DND-41 (cell line): ENCODE measurements around the gene SRRT.

Experiments
- ATAC-seq: fragments of 200-7000 bp; cut with Tn5 transposase; 3 replicates; pipeline ENCODE4 v1.9.1; 2021; ENCODE audit warnings: low read depth; ENCODE audit not compliant: insufficient read depth
- DNase-seq: peaks from one replicate; pipeline ENCODE4 v3.0.0-alpha.2; 2020
- H2AFZ ChIP-seq: 2 replicates; pipeline ENCODE4 v1.6.0; 2012; ENCODE audit warnings: low read depth, low read length
- H3K27ac ChIP-seq: 2 replicates; pipeline ENCODE4 v1.5.1; 2012; ENCODE audit warnings: low read length, inconsistent platforms
- H3K27me3 ChIP-seq: fragments of 200-600 bp; sonication (generic); 2 replicates; pipeline ENCODE4 v1.6.0; 2012; ENCODE audit warnings: low read length, mild to moderate bottlenecking, inconsistent platforms; ENCODE audit not compliant: insufficient read depth, poor library complexity
- H3K36me3 ChIP-seq: 2 replicates; pipeline ENCODE4 v1.5.1; 2012; ENCODE audit warnings: low read length, inconsistent platforms; ENCODE audit not compliant: insufficient read depth
- H3K4me1 ChIP-seq: 2 replicates; pipeline ENCODE4 v1.5.1; 2012; ENCODE audit warnings: mild to moderate bottlenecking, low read length; ENCODE audit not compliant: insufficient read depth
- H3K4me2 ChIP-seq: 2 replicates; pipeline ENCODE4 v1.6.0; 2012; ENCODE audit warnings: mild to moderate bottlenecking, moderate library complexity, low read length, inconsistent platforms; ENCODE audit not compliant: insufficient read depth
- H3K4me3 ChIP-seq, 2 experiments: fragments of 200-600 bp in 1 of 2; shearing (Covaris generic) in 1 of 2; 2 replicates each; pipeline ENCODE4 v1.5.1; 2012 to 2016; ENCODE audit warnings: inconsistent platforms in 2 of 2, low read length in 2 of 2, mild to moderate bottlenecking in 2 of 2, low read depth in 1 of 2, moderate library complexity in 1 of 2
- H3K79me2 ChIP-seq: 2 replicates; pipeline ENCODE4 v1.6.0; 2012; ENCODE audit warnings: low read length, inconsistent platforms; ENCODE audit not compliant: insufficient read depth
- H3K9ac ChIP-seq: 2 replicates; pipeline ENCODE4 v1.6.0; 2012; ENCODE audit warnings: low read depth, mild to moderate bottlenecking, inconsistent platforms, low read length, moderate library complexity
- H3K9me3 ChIP-seq: 2 replicates; pipeline ENCODE4 v1.5.1; 2012; ENCODE audit warnings: low read length, moderate library complexity, mild to moderate bottlenecking, inconsistent platforms; ENCODE audit not compliant: insufficient read depth, severe bottlenecking
- H4K20me1 ChIP-seq: 2 replicates; pipeline ENCODE4 v1.6.0; 2012; ENCODE audit warnings: low read length; ENCODE audit not compliant: insufficient read depth
- CTCF ChIP-seq: IDR thresholded peaks from 2 replicates; pipeline ENCODE4 v1.5.1; 2012; ENCODE audit warnings: borderline replicate concordance, low read length, moderate library complexity, mild to moderate bottlenecking; ENCODE audit not compliant: poor library complexity, severe bottlenecking; ENCODE audit errors: extremely low read depth
- EZH2 ChIP-seq: IDR thresholded peaks from 3 replicates; pipeline ENCODE4 v1.6.1; 2012; ENCODE audit warnings: borderline replicate concordance, low read depth, mild to moderate bottlenecking, moderate library complexity, low read length, inconsistent platforms; ENCODE audit not compliant: severe bottlenecking

Gene SRRT

GRCh38 chr7:100885440-100886141 is 10.7 kb downstream of the SRRT start:
- ATAC-seq (no peak), DNase-seq (no peak)
- Histone ChIP-seq H3K4me3 (no peak overlapping the region), H3K79me2 (peaks cover 47% of the 10 kb centered on the region), H4K20me1 (peaks cover 71% of the 10 kb centered on the region), H3K4me2 (no peak overlapping the region), H3K4me1 (peaks cover 45% of the 10 kb centered on the region), H3K9ac (no peak overlapping the region), H3K9me3 (no peaks in the 10 kb centered on the region), H3K36me3 (peaks cover 88% of the 10 kb centered on the region), H3K27me3 (peaks cover 6% of the 10 kb centered on the region), H3K27ac (no peak overlapping the region), H2AFZ (no peak overlapping the region)
- TF ChIP-seq CTCF (no peak), EZH2 (no peak)

DNA sequence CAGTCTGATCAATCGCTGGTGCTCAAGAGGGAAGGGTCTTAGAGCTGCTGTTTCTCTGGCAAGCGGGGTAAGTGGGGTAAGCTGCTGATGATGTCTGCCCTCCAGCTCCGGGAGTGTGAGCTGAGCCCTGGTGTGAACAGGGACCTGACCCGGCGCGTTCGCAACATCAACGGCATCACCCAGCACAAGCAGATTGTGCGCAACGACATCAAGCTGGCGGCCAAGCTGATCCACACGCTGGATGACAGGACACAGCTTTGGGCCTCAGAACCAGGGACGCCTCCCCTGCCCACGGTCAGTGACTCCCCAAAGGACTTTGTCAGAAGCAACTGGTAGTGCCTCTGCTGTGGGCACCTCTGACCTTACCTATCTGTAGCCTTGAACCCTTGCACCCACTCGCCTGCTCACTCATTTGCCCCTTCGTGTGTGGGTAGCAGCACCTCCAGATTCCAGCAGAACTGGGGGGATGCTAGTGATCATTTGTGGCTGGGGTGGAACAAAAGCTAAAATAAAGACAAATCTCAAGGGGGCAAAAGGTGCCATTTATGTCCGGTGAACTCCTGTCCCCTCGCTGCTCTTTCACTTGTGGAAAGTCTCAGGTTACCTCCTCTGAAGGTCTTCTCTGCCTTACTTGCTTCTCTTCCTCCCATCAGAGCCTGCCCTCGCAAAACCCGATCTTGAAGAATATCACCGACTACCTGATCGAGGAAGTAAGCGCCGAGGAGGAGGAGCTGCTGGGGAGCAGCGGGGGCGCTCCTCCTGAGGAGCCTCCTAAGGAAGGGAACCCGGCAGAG is 11.4 kb downstream of the SRRT start:
- DNase-seq, result no peak
- peaks cover 65% of the 10 kb centered on the region for H4K20me1 ChIP-seq

DNA sequence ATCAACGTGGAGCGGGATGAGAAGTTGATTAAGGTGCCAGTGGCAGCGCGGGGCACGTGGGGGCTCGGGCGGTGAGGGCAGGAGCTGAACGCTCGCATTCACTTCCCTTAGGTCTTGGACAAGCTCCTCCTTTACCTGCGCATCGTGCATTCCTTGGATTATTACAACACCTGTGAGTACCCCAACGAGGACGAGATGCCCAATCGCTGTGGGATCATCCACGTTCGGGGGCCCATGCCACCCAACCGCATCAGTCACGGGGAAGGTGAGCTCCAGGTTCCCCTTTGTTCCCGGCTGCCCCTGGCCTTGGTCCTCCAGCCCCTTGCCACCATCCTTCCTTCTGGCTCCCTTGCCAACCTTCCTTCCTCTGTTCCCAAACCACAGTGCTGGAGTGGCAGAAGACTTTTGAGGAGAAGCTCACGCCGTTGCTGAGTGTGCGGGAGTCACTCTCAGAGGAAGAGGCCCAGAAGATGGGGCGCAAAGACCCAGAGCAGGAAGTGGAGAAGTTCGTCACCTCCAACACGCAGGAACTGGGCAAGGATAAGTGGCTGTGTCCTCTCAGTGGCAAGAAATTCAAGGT is 12.1 kb downstream of the SRRT start:
- DNase-seq, result no peak
- H3K4me3 ChIP-seq, result no peak overlapping the region
- H2AFZ ChIP-seq, result no peak overlapping the region
- H3K27ac ChIP-seq, result no peak overlapping the region; the same call in 1 of the 2 replicates
- H3K27me3 ChIP-seq, result peaks cover 15% of the 10 kb centered on the region
- H3K4me1 ChIP-seq, result peaks cover 50% of the 10 kb centered on the region
- H3K4me2 ChIP-seq, result no peak overlapping the region
- peaks cover 74% of the 10 kb centered on the region for H3K36me3 ChIP-seq
- no peak for TF ChIP-seq EZH2
- TF ChIP-seq CTCF, result no peak
- H3K9ac ChIP-seq, result no peak overlapping the region
- H3K79me2 ChIP-seq, result peaks cover 32% of the 10 kb centered on the region
- H4K20me1 ChIP-seq, result peaks cover 58% of the 10 kb centered on the region
- H3K9me3 ChIP-seq, result no peaks in the 10 kb centered on the region
- no peak for ATAC-seq

More for the DNA sequence above, 11.4 kb downstream of the SRRT start:
- Histone ChIP-seq H3K9me3 (no peaks in the 10 kb centered on the region), H3K4me2 (no peak overlapping the region), H3K4me1 (peaks cover 50% of the 10 kb centered on the region), H3K27me3 (peaks cover 13% of the 10 kb centered on the region), H3K79me2 (peaks cover 39% of the 10 kb centered on the region), H3K9ac (no peak overlapping the region), H3K4me3 (no peak overlapping the region), H3K36me3 (peaks cover 81% of the 10 kb centered on the region), H3K27ac (no peak overlapping the region), H2AFZ (no peak overlapping the region)
- TF ChIP-seq CTCF, result no peak
- TF ChIP-seq EZH2, result no peak
- no peak for ATAC-seq
